Measurements from ENCODE around the gene CUL9. TPM values are rescaled to one million over a fixed set of nuclear protein-coding genes. Genes with fewer than 3 reads are reported as not detected.

The CUL9 gene
- total and polyA plus RNA-seq, 2 donors (not counting 1 experiment from before 2014, with no cell fraction given): 6.7 to 32.2 TPM

DNA sequence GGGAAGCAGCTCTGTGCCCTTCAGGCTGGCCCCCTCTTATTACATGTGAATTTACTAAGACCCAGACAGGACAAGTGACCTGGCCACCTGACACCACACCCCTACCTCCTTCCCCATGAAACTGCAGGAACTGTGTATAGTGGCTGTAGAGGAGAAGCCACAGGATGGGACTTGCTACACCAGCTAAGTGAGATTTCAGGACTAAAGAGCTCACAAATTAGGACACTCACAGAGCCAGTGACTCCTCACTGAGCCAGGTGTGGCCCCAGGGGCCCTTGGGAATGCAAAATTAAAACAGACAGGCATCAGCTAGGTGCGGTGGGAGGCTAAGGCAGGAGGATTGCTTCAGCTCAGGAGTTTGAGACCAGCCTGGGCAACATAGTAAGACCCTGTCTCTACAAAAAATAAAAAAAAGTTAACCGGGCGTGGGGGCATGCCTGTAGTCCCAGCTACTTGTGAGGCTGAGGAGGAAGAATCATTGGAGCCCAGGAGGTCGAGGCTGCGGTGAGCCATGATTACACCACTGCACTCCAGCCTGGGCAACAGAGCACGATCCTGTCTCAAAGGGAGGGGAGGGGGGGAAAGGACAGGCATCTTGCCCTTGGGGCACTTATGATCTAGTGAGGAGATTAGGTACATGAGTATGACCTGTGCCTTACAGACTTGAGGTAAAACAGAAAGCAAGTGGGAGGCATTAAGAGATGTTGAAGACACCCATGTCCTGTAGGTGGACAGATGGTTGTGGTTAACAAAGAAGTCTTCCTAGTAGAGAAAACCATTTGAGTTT, 34.1 kb upstream of the CUL9 start:
- Histone ChIP-seq H3K4me2 (ENCODE audit: extremely low read depth, insufficient read depth, low read length) (no peak overlapping the region), H3K27me3 (ENCODE audit: control insufficient read depth, insufficient read depth, low read length) (no peaks in the 10 kb centered on the region), H3K27ac (ENCODE audit: insufficient read depth, low read length) (no peak overlapping the region), H3K4me3 (replicated peaks in 1 of 4; ENCODE audit: control extremely low read depth in 1 of 4, insufficient read depth in 1 of 4, low read depth in 3 of 4, low read length in 4 of 4) (no peak overlapping the region), H2AFZ (ENCODE audit: low read length) (no peak overlapping the region), H3K79me2 (ENCODE audit: control insufficient read depth, insufficient read depth, low read length) (no peaks in the 10 kb centered on the region), H3K4me1 (ENCODE audit: control insufficient read depth, extremely low read depth, insufficient read depth, low read length) (peaks cover 2% of the 10 kb centered on the region), H4K20me1 (ENCODE audit: control insufficient read depth, extremely low read depth, insufficient read depth, low read length) (no peaks in the 10 kb centered on the region), H3K9me3 (ENCODE audit: control insufficient read depth, insufficient read depth, low read depth, low read length) (no peaks in the 10 kb centered on the region), H3K36me3 (ENCODE audit: control insufficient read depth, insufficient read depth, low read length) (peaks cover 5% of the 10 kb centered on the region), H3K9ac (ENCODE audit: insufficient read depth, low read length) (no peak overlapping the region)
- TF ChIP-seq CTCF (conservative IDR thresholded peaks at IDR 0.05 in 1 of 2, IDR thresholded peaks at IDR 0.05 in 1 of 2; ENCODE audit: low read depth in 1 of 2, low read length in 2 of 2) (no peak), EZH2 (IDR thresholded peaks at IDR 0.05; ENCODE audit: low read length, missing control alignments) (no peak)
- DNase-seq (ENCODE audit: low read depth in 2 of 2): no peak

GRCh38 chr6:43149265-43149664, 32.7 kb upstream of the CUL9 start:
- Histone ChIP-seq H3K36me3 (ENCODE audit: control insufficient read depth, insufficient read depth, low read length) (peaks cover 5% of the 10 kb centered on the region), H3K4me2 (ENCODE audit: extremely low read depth, insufficient read depth, low read length) (no peak overlapping the region), H3K9me3 (ENCODE audit: control insufficient read depth, insufficient read depth, low read depth, low read length) (no peaks in the 10 kb centered on the region), H3K9ac (ENCODE audit: insufficient read depth, low read length) (no peak overlapping the region), H4K20me1 (ENCODE audit: control insufficient read depth, extremely low read depth, insufficient read depth, low read length) (no peaks in the 10 kb centered on the region), H3K27me3 (ENCODE audit: control insufficient read depth, insufficient read depth, low read length) (no peaks in the 10 kb centered on the region), H3K79me2 (ENCODE audit: control insufficient read depth, insufficient read depth, low read length) (no peaks in the 10 kb centered on the region), H3K4me3 (replicated peaks in 1 of 4; ENCODE audit: control extremely low read depth in 1 of 4, insufficient read depth in 1 of 4, low read depth in 3 of 4, low read length in 4 of 4) (no peak overlapping the region), H3K27ac (ENCODE audit: insufficient read depth, low read length) (no peak overlapping the region), H2AFZ (ENCODE audit: low read length) (no peak overlapping the region), H3K4me1 (ENCODE audit: control insufficient read depth, extremely low read depth, insufficient read depth, low read length) (no peaks in the 10 kb centered on the region)
- TF ChIP-seq CTCF (conservative IDR thresholded peaks at IDR 0.05 in 1 of 2, IDR thresholded peaks at IDR 0.05 in 1 of 2; ENCODE audit: low read depth in 1 of 2, low read length in 2 of 2) (no peak), EZH2 (IDR thresholded peaks at IDR 0.05; ENCODE audit: low read length, missing control alignments) (no peak)
- peak in 1 of 2 donors; percentile 57 for DNase-seq (ENCODE audit: low read depth in 2 of 2)

DNA sequence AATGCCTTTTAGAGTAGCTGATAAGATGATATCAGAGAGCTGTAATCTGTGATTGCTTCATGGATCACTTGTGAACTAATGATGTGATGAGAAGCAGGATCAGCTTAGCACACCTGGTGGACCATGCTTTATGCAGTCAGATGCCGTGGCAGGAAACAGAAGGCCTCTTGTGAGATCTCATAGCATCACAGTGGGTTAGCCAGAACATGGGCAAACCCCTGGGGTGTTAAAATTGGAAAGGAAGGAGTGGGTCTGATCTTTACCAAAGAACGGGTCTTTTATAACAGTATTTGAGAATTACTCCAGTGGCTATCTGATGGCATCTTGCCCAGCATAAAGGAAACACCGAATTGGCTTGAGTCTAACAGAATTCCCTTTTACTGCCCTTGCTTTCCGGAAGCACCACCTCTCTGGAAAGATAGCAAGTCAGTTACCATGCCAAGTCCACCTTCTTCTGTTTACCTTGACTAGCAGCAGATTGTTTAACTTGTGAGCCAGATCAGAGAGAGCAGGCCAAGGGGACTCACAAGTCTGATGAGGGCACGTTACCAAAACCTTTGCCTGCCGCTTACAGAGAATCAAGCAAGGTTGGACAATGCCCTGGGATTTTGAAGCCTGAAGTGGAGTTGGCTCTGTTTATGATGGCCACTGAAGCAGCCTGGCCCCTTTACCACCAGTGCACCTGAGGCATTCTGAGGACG, 31.8 kb upstream of the CUL9 start:
- TF ChIP-seq EZH2 (IDR thresholded peaks at IDR 0.05; ENCODE audit: low read length, missing control alignments) (no peak), CTCF (conservative IDR thresholded peaks at IDR 0.05 in 1 of 2, IDR thresholded peaks at IDR 0.05 in 1 of 2; ENCODE audit: low read depth in 1 of 2, low read length in 2 of 2) (no peak)
- Histone ChIP-seq H3K4me2 (ENCODE audit: extremely low read depth, insufficient read depth, low read length) (no peak overlapping the region), H3K36me3 (ENCODE audit: control insufficient read depth, insufficient read depth, low read length) (peaks cover 2% of the 10 kb centered on the region), H3K4me1 (ENCODE audit: control insufficient read depth, extremely low read depth, insufficient read depth, low read length) (no peaks in the 10 kb centered on the region), H3K27ac (ENCODE audit: insufficient read depth, low read length) (no peak overlapping the region), H3K27me3 (ENCODE audit: control insufficient read depth, insufficient read depth, low read length) (no peaks in the 10 kb centered on the region), H3K4me3 (replicated peaks in 1 of 4; ENCODE audit: control extremely low read depth in 1 of 4, insufficient read depth in 1 of 4, low read depth in 3 of 4, low read length in 4 of 4) (no peak overlapping the region), H3K9me3 (ENCODE audit: control insufficient read depth, insufficient read depth, low read depth, low read length) (no peaks in the 10 kb centered on the region), H2AFZ (ENCODE audit: low read length) (no peak overlapping the region), H3K9ac (ENCODE audit: insufficient read depth, low read length) (no peak overlapping the region), H3K79me2 (ENCODE audit: control insufficient read depth, insufficient read depth, low read length) (no peaks in the 10 kb centered on the region), H4K20me1 (ENCODE audit: control insufficient read depth, extremely low read depth, insufficient read depth, low read length) (no peaks in the 10 kb centered on the region)
- peak in 1 of 2 donors; percentile 22 for DNase-seq (ENCODE audit: low read depth in 2 of 2)

All from fibroblast of lung (primary cell).